Liver (tissue), 9 donors: ENCODE measurements around the gene CAMK1D. TPM values are rescaled to one million over a fixed set of nuclear protein-coding genes. Genes with fewer than 3 reads are reported as not detected.

ENCODE experiments used
- DNase-seq: peaks from one replicate; pipeline ENCODE4 v3.0.0-alpha.2; 2017; ENCODE audit warnings: low spot score
- H3K27ac ChIP-seq, 2 donors: one replicate each; pipeline ENCODE4 v1.7.0; 2013; ENCODE audit warnings: inconsistent platforms in 2 of 2, low read length in 2 of 2, control low read depth in 1 of 2, low read depth in 1 of 2, mild to moderate bottlenecking in 1 of 2
- H3K27me3 ChIP-seq, 4 donors: one replicate each; pipeline versions ENCODE4 v1.6.1 to v1.7.0; 2013; ENCODE audit warnings: low read length in 3 of 4, inconsistent platforms in 1 of 4, mild to moderate bottlenecking in 1 of 4, moderate library complexity in 1 of 4; ENCODE audit not compliant: control insufficient read depth in 4 of 4, insufficient read depth in 4 of 4
- H3K36me3 ChIP-seq, 4 donors: one replicate each; pipeline versions ENCODE4 v1.6.1 to v1.7.0; 2013; ENCODE audit warnings: low read length in 3 of 4, mild to moderate bottlenecking in 3 of 4, low read depth in 1 of 4, moderate library complexity in 1 of 4; ENCODE audit not compliant: control insufficient read depth in 4 of 4, insufficient read depth in 3 of 4
- H3K4me1 ChIP-seq, 4 donors: one replicate each; pipeline versions ENCODE4 v1.6.1 to v1.7.0; 2013; ENCODE audit warnings: low read length in 3 of 4, mild to moderate bottlenecking in 3 of 4, moderate library complexity in 1 of 4; ENCODE audit not compliant: control insufficient read depth in 4 of 4, insufficient read depth in 4 of 4
- H3K4me3 ChIP-seq, 3 donors: one replicate each; pipeline versions ENCODE4 v1.6.1 to v1.7.0; 2013; ENCODE audit warnings: low read length in 3 of 3, control low read depth in 1 of 3, low read depth in 1 of 3, mild to moderate bottlenecking in 1 of 3
- H3K9ac ChIP-seq, 2 donors: one replicate each; pipeline ENCODE4 v1.7.0; 2013; ENCODE audit warnings: low read length in 2 of 2, mild to moderate bottlenecking in 2 of 2, moderate library complexity in 2 of 2, control low read depth in 1 of 2, low read depth in 1 of 2
- H3K9me3 ChIP-seq, 4 donors: one replicate each; pipeline versions ENCODE4 v1.6.1 to v1.7.0; 2013; ENCODE audit warnings: low read length in 3 of 4; ENCODE audit not compliant: control insufficient read depth in 4 of 4
- EGR1 ChIP-seq, 2 donors: IDR thresholded peaks; 2 replicates each; pipeline ENCODE4 v1.6.1; 2016 to 2018; ENCODE audit warnings: antibody characterized with exemption in 2 of 2, low read depth in 2 of 2
- FOXA1 ChIP-seq: IDR thresholded peaks from 2 replicates; pipeline ENCODE4 v1.6.1; 2016; ENCODE audit warnings: antibody characterized with exemption
- FOXA2 ChIP-seq: IDR thresholded peaks from 2 replicates; pipeline ENCODE4 v1.6.1; 2016; ENCODE audit warnings: antibody characterized with exemption
- GABPA ChIP-seq, 2 donors: IDR thresholded peaks in 1 of 2; conservative IDR thresholded peaks in 1 of 2; 2 replicates each; pipeline ENCODE4 v1.6.1; 2016; ENCODE audit warnings: antibody characterized with exemption in 2 of 2, mild to moderate bottlenecking in 1 of 2, moderate library complexity in 1 of 2
- HNF4A ChIP-seq, 2 donors: conservative IDR thresholded peaks; 2 replicates each; pipeline ENCODE4 v1.6.1; 2016; ENCODE audit warnings: antibody characterized with exemption in 2 of 2, mild to moderate bottlenecking in 2 of 2
- HNF4G ChIP-seq: IDR thresholded peaks from 2 replicates; pipeline ENCODE4 v1.6.1; 2016; ENCODE audit warnings: antibody characterized with exemption
- JUND ChIP-seq, 2 donors: IDR thresholded peaks; 2 replicates each; pipeline ENCODE4 v1.6.1; 2016; ENCODE audit warnings: antibody characterized with exemption in 2 of 2
- NR2F2 ChIP-seq: IDR thresholded peaks from 2 replicates; pipeline ENCODE4 v1.6.1; 2016; ENCODE audit warnings: antibody characterized with exemption
- RAD21 ChIP-seq, 2 donors: IDR thresholded peaks; 2 replicates each; pipeline ENCODE4 v1.6.1; 2016; ENCODE audit warnings: antibody characterized with exemption in 2 of 2, mild to moderate bottlenecking in 2 of 2
- RXRA ChIP-seq, 2 donors: IDR thresholded peaks; 2 replicates each; pipeline ENCODE4 v1.6.1; 2017 to 2018; ENCODE audit warnings: antibody characterized with exemption in 2 of 2, mild to moderate bottlenecking in 1 of 2
- SP1 ChIP-seq: IDR thresholded peaks from 2 replicates; pipeline ENCODE4 v1.6.1; 2018; ENCODE audit warnings: antibody characterized with exemption, mild to moderate bottlenecking
- TAF1 ChIP-seq: conservative IDR thresholded peaks from 2 replicates; pipeline ENCODE4 v1.6.1; 2016; ENCODE audit warnings: antibody characterized with exemption, mild to moderate bottlenecking
- YY1 ChIP-seq: IDR thresholded peaks from 2 replicates; pipeline ENCODE4 v1.6.1; 2016; ENCODE audit warnings: antibody characterized with exemption, mild to moderate bottlenecking
- WGBS: extraction: QIAGEN DNeasy Blood & Tissue Kit; methylation state at CpG from one replicate; pipeline ENCODE4 v1.1.7; 2013; 5-methylcytosine and 5-hydroxymethylcytosine counted together
- polyA plus RNA-seq, 2 donors: library from polyadenylated mRNA; stranded (reverse) in 1 of 2; unstranded in 1 of 2; fragments of 200-250 nt in 1 of 2; fragments of >200 nt in 1 of 2; fragmentation: Nextera tagmentation in 1 of 2; extraction: Ambion mirVana in 1 of 2; gene quantifications; one replicate each; pipeline versions ENCODE4 v1.2.1 to v1.2.3, GENCODE V29; 2013 to 2015
- total RNA-seq, 2 donors: library from RNA; depleted of rRNA; stranded (reverse); fragments of >200 nt; gene quantifications; one replicate each; pipeline ENCODE4 v1.2.3, GENCODE V29; 2014
- TF ChIP-seq, protein P1 (sequence below): IDR thresholded peaks from 2 replicates; pipeline ENCODE4 v1.6.1; 2016; ENCODE audit warnings: antibody characterized with exemption
- TF ChIP-seq, protein P2 (sequence below): IDR thresholded peaks from 2 replicates; pipeline ENCODE4 v1.6.1; 2016; ENCODE audit warnings: antibody characterized with exemption, mild to moderate bottlenecking
- TF ChIP-seq, protein P3 (sequence below): IDR thresholded peaks from 2 replicates; pipeline ENCODE4 v1.6.1; 2016; ENCODE audit warnings: antibody characterized with exemption
- TF ChIP-seq, protein P4 (sequence below): fragments of 150-350 bp; IDR thresholded peaks from 2 replicates; pipeline ENCODE4 v1.5.1; 2017; ENCODE audit warnings: improper control_type of control experiment, low read depth, low read length; ENCODE audit not compliant: missing input control
- TF ChIP-seq, protein P5 (sequence below): IDR thresholded peaks from 2 replicates; pipeline ENCODE4 v1.6.1; 2016; ENCODE audit warnings: antibody characterized with exemption
- donor health status: healthy.
- donor health status: healthy.
- donor health status: healthy.
- donor health status: healthy.
- donor health status: healthy.

Gene CAMK1D
- total and polyA plus RNA-seq, 4 donors: 2.7 to 10.1 (median 4.2) TPM

DNA sequence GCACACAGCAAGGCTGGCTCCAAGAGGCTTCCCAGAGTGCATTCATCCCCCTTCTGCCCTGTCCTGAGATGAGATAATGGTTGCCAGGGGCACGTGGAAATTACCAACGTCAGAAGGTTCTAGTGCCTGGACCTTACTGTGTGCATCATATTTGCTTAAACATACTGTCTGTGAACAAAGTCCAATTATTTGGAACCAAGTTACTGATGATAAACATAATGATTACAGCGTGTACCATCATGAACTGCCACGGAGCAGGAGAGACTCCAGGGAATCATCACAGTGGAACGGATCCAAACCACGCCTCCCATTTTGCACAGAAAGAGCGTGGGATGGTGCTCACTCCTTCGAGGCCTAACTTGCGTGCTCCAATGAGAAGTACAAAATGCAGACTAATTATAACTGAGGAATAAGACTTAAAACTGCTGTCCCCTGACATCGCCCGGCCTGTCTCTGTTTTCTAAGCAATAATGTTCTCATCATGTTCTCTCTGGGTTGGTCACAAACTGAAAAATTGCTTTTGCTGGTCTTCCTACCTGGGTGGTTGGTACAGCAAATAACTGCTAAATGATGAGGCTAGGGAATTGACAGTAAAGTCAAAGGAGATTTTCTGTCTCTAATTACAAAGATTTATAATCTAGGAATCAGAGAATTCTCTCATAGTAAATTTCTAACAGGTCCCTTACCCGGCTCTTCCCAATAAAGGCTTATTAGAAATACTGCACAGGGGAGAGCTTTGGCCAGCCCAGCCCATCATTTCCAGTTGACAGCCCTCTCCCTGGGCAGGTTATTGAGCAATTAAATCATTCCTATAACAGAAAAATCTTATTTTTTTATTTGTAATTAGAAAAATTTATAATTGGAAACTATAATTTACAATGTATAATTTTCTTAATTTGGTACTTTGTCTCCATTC lies 182.2 kb downstream of the CAMK1D start:
- TF ChIP-seq, protein P1, sequence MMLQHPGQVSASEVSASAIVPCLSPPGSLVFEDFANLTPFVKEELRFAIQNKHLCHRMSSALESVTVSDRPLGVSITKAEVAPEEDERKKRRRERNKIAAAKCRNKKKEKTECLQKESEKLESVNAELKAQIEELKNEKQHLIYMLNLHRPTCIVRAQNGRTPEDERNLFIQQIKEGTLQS: no peak
- peak; percentile 80 for TF ChIP-seq FOXA2
- TF ChIP-seq HNF4G: peak; percentile 60
- TF ChIP-seq SP1: peak; percentile 84
- TF ChIP-seq, protein P2, sequence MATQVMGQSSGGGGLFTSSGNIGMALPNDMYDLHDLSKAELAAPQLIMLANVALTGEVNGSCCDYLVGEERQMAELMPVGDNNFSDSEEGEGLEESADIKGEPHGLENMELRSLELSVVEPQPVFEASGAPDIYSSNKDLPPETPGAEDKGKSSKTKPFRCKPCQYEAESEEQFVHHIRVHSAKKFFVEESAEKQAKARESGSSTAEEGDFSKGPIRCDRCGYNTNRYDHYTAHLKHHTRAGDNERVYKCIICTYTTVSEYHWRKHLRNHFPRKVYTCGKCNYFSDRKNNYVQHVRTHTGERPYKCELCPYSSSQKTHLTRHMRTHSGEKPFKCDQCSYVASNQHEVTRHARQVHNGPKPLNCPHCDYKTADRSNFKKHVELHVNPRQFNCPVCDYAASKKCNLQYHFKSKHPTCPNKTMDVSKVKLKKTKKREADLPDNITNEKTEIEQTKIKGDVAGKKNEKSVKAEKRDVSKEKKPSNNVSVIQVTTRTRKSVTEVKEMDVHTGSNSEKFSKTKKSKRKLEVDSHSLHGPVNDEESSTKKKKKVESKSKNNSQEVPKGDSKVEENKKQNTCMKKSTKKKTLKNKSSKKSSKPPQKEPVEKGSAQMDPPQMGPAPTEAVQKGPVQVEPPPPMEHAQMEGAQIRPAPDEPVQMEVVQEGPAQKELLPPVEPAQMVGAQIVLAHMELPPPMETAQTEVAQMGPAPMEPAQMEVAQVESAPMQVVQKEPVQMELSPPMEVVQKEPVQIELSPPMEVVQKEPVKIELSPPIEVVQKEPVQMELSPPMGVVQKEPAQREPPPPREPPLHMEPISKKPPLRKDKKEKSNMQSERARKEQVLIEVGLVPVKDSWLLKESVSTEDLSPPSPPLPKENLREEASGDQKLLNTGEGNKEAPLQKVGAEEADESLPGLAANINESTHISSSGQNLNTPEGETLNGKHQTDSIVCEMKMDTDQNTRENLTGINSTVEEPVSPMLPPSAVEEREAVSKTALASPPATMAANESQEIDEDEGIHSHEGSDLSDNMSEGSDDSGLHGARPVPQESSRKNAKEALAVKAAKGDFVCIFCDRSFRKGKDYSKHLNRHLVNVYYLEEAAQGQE: peak; percentile 15
- TF ChIP-seq HNF4A (conservative IDR thresholded peaks at IDR 0.05): peak; percentile 91 to 95
- TF ChIP-seq, protein P3, sequence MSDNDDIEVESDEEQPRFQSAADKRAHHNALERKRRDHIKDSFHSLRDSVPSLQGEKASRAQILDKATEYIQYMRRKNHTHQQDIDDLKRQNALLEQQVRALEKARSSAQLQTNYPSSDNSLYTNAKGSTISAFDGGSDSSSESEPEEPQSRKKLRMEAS: peak; percentile 98
- TF ChIP-seq RAD21 (IDR thresholded peaks at IDR 0.05): peak; percentile 54 to 63
- no peak for TF ChIP-seq GABPA (IDR thresholded peaks at IDR 0.05 in 1 of 2, conservative IDR thresholded peaks at IDR 0.05 in 1 of 2)
- TF ChIP-seq FOXA1: peak; percentile 75
- TF ChIP-seq JUND (IDR thresholded peaks at IDR 0.05): peak; percentile 58 to 74
- TF ChIP-seq EGR1 (IDR thresholded peaks at IDR 0.05; ENCODE audit: low read depth in 2 of 2): no peak
- TF ChIP-seq RXRA (IDR thresholded peaks at IDR 0.05): peak; percentile 82 to 92
- peak; percentile 93 for TF ChIP-seq YY1
- TF ChIP-seq, protein P4, sequence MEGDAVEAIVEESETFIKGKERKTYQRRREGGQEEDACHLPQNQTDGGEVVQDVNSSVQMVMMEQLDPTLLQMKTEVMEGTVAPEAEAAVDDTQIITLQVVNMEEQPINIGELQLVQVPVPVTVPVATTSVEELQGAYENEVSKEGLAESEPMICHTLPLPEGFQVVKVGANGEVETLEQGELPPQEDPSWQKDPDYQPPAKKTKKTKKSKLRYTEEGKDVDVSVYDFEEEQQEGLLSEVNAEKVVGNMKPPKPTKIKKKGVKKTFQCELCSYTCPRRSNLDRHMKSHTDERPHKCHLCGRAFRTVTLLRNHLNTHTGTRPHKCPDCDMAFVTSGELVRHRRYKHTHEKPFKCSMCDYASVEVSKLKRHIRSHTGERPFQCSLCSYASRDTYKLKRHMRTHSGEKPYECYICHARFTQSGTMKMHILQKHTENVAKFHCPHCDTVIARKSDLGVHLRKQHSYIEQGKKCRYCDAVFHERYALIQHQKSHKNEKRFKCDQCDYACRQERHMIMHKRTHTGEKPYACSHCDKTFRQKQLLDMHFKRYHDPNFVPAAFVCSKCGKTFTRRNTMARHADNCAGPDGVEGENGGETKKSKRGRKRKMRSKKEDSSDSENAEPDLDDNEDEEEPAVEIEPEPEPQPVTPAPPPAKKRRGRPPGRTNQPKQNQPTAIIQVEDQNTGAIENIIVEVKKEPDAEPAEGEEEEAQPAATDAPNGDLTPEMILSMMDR: no peak
- no peak for TF ChIP-seq TAF1
- TF ChIP-seq NR2F2: no peak
- TF ChIP-seq, protein P5, sequence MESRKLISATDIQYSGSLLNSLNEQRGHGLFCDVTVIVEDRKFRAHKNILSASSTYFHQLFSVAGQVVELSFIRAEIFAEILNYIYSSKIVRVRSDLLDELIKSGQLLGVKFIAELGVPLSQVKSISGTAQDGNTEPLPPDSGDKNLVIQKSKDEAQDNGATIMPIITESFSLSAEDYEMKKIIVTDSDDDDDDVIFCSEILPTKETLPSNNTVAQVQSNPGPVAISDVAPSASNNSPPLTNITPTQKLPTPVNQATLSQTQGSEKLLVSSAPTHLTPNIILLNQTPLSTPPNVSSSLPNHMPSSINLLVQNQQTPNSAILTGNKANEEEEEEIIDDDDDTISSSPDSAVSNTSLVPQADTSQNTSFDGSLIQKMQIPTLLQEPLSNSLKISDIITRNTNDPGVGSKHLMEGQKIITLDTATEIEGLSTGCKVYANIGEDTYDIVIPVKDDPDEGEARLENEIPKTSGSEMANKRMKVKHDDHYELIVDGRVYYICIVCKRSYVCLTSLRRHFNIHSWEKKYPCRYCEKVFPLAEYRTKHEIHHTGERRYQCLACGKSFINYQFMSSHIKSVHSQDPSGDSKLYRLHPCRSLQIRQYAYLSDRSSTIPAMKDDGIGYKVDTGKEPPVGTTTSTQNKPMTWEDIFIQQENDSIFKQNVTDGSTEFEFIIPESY: peak; percentile 89
- H3K4me3 ChIP-seq: no peak overlapping the region
- H3K36me3 ChIP-seq: no peaks in the 10 kb centered on the region
- WGBS: 40% methylated on average over 12 of the region's 12 CpGs
- H3K9me3 ChIP-seq: no peaks in the 10 kb centered on the region
- H3K27me3 ChIP-seq: no peaks in the 10 kb centered on the region
- DNase-seq: no peak
- peak overlapping the region in 1 of 2 donors; percentile 2 for H3K9ac ChIP-seq
- H3K4me1 ChIP-seq: peaks cover 3 to 20% (median 8%) of the 10 kb centered on the region in 4 donors
- peak overlapping the region; percentile 63 to 87 for H3K27ac ChIP-seq
